Fibroblast of mammary gland (primary cell): ENCODE measurements around the gene QARS1.

Experiments
- DNase-seq: peaks from one replicate; pipeline ENCODE4 v3.0.0-alpha.2; 2010; ENCODE audit warnings: low read depth
- H3K4me3 ChIP-seq: 2 replicates; pipeline ENCODE4 v1.5.1; 2011; ENCODE audit warnings: low read depth, mild to moderate bottlenecking, low read length, moderate library complexity; ENCODE audit not compliant: control insufficient read depth
- TF ChIP-seq, protein P1 (sequence below): conservative IDR thresholded peaks from 2 replicates; pipeline ENCODE4 v1.5.1; 2011; ENCODE audit warnings: low read depth, low read length, inconsistent platforms; ENCODE audit not compliant: control insufficient read depth, insufficient read depth

The QARS1 gene

DNA sequence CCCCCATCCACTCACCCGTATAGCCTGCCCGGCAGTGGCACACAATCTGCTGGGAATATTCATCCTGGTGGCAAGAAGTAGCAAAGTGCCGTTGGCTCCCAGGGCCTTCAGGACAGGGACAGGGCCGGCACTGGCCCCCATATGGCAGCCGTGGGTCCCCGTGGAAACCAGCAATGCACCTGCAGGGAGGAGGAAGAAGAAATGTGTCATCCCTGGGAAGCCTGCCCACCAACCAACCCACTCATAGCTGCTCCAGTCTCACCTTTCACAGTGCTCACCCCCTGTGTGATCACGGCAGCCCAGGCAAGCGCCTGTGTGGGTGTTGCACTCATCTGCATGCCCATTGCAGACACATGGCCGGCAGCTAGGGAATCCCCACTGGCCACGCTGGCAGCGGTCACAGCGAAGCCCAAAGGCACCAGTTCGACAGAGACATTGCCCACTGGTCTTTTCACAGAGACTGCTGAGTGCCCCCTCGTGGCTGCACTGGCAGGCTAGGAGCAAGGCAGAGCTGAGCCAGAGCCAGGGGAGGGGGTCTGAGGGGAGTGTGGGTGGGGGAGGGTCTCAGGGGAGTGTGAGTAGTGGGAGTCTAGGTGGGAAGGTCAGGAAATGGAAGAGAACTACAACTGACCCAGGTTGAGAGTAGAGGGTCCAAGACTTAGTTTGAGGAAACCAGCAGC, 20.6 kb upstream of the QARS1 start:
- no peak overlapping the region for H3K4me3 ChIP-seq
- DNase-seq: peak; percentile 26
- TF ChIP-seq, protein P1, sequence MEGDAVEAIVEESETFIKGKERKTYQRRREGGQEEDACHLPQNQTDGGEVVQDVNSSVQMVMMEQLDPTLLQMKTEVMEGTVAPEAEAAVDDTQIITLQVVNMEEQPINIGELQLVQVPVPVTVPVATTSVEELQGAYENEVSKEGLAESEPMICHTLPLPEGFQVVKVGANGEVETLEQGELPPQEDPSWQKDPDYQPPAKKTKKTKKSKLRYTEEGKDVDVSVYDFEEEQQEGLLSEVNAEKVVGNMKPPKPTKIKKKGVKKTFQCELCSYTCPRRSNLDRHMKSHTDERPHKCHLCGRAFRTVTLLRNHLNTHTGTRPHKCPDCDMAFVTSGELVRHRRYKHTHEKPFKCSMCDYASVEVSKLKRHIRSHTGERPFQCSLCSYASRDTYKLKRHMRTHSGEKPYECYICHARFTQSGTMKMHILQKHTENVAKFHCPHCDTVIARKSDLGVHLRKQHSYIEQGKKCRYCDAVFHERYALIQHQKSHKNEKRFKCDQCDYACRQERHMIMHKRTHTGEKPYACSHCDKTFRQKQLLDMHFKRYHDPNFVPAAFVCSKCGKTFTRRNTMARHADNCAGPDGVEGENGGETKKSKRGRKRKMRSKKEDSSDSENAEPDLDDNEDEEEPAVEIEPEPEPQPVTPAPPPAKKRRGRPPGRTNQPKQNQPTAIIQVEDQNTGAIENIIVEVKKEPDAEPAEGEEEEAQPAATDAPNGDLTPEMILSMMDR: peak; percentile 12

DNA sequence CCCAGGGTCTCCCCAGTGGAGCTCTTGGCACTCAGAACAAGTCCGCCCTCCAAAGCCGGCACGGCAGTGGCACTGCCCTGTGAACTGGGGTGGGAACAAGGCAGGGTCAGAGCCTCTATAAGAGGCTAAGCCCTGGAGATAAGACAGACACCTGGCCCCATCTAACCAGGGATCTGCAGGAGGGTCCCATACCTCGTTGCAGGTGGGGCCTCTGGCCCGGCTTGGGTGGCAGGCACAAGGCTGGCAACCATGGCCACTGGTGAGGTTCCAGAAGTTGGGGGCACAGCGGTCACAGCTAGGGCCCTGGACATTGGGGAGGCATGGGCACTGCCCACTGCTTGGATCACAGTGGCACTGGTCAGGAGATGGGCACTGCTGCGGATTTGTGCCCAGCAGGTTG, 19.6 kb upstream of the QARS1 start:
- DNase-seq: no peak
- no peak overlapping the region for H3K4me3 ChIP-seq
- TF ChIP-seq, protein P1: no peak

DNA sequence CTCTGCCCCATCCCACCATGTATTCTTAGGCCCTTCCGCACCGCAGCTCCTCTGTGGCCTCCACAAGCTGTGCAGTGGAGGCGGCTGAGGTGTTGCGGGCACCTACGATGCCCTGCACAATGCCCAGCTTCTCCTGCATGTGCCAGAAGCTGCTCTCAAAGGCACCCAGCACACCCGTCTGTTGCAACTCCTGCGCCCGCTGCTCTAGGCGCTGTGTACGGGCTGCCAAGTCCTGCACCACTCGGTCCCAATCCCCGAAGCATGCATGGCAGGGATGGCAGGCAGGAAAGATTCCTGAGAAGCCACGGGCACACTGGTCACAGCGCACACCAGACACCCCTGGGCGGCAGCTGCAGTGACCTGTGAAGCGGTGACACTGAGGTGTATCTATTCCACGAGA, 19.1 kb upstream of the QARS1 start:
- H3K4me3 ChIP-seq: no peak overlapping the region
- no peak for DNase-seq
- TF ChIP-seq, protein P1: no peak

DNA sequence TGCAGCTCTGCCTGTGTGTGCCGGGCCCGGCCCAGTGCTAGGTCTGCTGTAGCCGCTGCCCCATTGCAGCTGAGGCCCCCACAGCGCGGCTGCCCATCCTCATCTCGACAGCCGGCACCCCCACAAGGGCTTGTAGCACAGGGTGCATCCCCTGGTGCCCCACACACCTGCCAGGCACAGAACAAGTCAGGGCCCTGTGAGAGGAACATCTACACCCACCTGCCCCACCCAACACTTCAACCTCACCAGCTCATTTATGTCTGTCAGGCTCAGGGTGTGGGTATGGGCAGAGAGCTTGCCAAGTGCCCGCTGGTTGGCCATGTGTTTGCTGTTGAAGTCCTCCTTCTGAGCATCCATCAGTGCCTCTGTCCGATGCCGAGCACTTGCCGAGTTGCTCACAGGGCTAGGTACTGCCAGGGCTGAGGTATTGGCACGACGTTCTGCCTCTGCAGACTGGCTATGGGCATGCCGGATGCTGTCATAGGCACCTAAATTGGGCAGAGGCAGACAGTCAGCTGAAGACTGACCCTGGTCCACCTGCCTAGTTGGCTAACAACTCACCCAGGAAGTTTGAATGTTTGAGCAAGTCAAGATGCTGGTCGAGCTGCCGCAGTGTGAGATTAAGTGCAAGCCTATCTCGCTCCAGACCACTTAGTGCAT, 18.5 kb upstream of the QARS1 start:
- no peak overlapping the region for H3K4me3 ChIP-seq
- no peak for DNase-seq
- TF ChIP-seq, protein P1: no peak

DNA sequence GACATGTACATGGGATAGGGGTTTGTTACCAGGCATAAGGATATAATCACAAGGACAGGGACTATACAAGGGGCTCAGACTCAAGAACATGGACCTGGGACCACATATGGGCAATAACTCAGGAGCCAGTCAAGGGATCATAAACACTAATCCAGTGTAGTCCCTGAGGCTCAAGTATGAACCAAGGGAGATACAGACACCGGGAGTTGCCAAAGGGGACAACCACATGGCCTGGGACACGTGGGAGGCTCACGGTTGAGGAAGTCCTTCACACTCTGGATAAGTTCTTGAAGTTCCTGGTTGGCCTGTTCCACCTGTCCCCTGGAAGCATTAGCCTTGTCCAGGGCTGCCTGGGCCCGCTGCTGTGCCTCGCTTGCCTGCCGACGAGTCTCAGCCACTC, 17.9 kb upstream of the QARS1 start:
- no peak overlapping the region for H3K4me3 ChIP-seq
- TF ChIP-seq, protein P1: no peak
- no peak for DNase-seq

DNA sequence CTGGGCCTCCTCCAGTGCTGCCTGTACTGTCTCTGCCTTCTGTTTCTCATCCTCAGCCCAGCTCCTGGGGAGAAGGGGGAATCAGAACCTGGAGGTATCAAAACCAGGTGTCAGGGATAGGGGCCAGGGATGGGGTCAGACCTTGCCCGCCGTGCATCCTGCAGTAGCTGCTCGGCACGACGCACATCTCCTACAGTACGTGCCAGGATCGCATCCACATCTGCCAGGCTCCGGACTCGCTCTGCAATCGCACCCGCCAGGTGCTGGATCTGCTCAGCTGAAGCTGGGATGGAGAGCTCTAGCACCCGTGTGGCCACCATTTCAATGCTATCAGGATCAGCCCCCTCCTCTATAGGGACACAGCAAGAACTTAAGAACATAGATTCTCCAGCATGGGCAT, 17.5 kb upstream of the QARS1 start:
- TF ChIP-seq, protein P1: no peak
- no peak overlapping the region for H3K4me3 ChIP-seq
- DNase-seq: no peak

DNA sequence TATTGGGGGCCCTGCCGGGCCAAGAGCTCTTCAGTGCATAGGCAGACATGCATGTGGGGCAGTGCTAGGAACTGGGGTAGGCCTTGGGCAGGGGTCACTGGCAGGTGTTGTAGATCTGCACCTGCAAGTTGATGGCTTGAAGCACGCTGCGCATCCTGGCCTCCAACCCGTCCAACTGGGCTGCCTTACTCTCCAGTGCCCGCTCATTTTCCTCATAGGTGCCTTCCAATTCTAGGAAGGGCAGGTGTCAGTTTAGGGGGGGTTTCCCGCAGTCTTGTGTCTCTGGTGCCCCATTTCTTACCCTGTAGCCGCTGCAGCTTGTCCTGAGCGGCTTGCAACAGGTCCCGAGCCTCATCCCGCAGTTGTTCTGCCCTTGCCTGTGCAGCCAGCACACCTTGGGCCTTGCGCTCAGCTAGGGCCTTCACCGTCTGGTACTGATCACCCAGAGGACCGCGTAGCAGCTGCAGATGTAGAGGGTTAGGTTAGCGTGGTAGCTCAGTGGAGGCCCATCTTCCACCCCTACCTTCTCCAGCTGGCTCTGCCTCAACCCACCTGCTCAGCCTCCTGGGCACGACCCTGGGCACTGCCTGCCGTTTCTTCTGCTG, 16.7 kb upstream of the QARS1 start:
- TF ChIP-seq, protein P1: no peak
- H3K4me3 ChIP-seq: no peak overlapping the region
- DNase-seq: no peak
